Natural killer cell treated with Interleukin-12 subunit alpha and Interleukin-12 subunit beta and Interleukin-15 and Interleukin-18, amount 100 ng/mL, for 72 hours (primary cell): ENCODE data around the gene CD300E. TPM values are rescaled to one million over a fixed set of nuclear protein-coding genes. Genes with fewer than 3 reads are reported as not detected.

ENCODE experiments used
- ATAC-seq, 2 donors: fragments of 150-1000 bp; cut with Tn5 transposase in 1 of 2; sonication (Bioruptor Pico), chemical (Tn5 transposase) in 1 of 2; 2 replicates each; pipeline ENCODE4 v1.10.0; 2021
- DNase-seq: peaks from one replicate; pipeline ENCODE4 v3.0.0; 2022; ENCODE audit warnings: low spot score
- H3K27ac Mint-ChIP-seq, 2 donors: 1 replicate in 1 of 2; 2 replicates in 1 of 2; pipeline ENCODE4 v1.8.0; 2022; ENCODE audit warnings: mixed read lengths in 2 of 2, mild to moderate bottlenecking in 1 of 2, moderate library complexity in 1 of 2
- H3K27me3 Mint-ChIP-seq, 2 donors: 1 replicate in 1 of 2; 2 replicates in 1 of 2; pipeline ENCODE4 v1.8.0; 2022; ENCODE audit warnings: mixed read lengths in 2 of 2
- H3K36me3 Mint-ChIP-seq: one replicate; pipeline ENCODE4 v1.8.0; 2022; ENCODE audit warnings: mixed read lengths
- H3K4me1 Mint-ChIP-seq, 2 donors: 1 replicate in 1 of 2; 2 replicates in 1 of 2; pipeline ENCODE4 v1.8.0; 2022; ENCODE audit warnings: low read depth in 2 of 2, mixed read lengths in 2 of 2, mild to moderate bottlenecking in 1 of 2
- H3K4me3 Mint-ChIP-seq: one replicate; pipeline ENCODE4 v1.8.0; 2022; ENCODE audit warnings: mixed read lengths
- H3K9me3 Mint-ChIP-seq: 2 replicates; pipeline ENCODE4 v1.8.0; 2022; ENCODE audit warnings: mixed read lengths
- total RNA-seq, 2 donors: library from RNA; stranded (reverse); gene quantifications; one replicate each; pipeline ENCODE4 v1.2.3, GENCODE V29; 2022

CD300E gene
- total RNA-seq, 2 donors from 2014 or later = not detected

GRCh38 chr17:74603037-74603635, 20.4 kb downstream of the CD300E start:
- no peak for DNase-seq
- Mint-ChIP-seq H3K4me3 (no peak overlapping the region), H3K27me3 (peaks cover 43 to 53% of the 10 kb centered on the region in 2 donors), H3K36me3 (no peaks in the 10 kb centered on the region), H3K27ac (no peak overlapping the region), H3K9me3 (no peaks in the 10 kb centered on the region), H3K4me1 (peaks cover 5 to 11% of the 10 kb centered on the region in 2 donors)
- ATAC-seq = no peak

GRCh38 chr17:74601944-74602572, 21.5 kb downstream of the CD300E start:
- ATAC-seq (peak; percentile 37 to 62), DNase-seq (no peak)
- Mint-ChIP-seq H3K27ac (no peak overlapping the region), H3K27me3 (peaks cover 38 to 42% of the 10 kb centered on the region in 2 donors), H3K4me1 (peaks cover 5 to 11% of the 10 kb centered on the region in 2 donors), H3K4me3 (no peak overlapping the region), H3K36me3 (no peaks in the 10 kb centered on the region), H3K9me3 (no peaks in the 10 kb centered on the region)

GRCh38 chr17:74599448-74599939, 24.0 kb downstream of the CD300E start:
- no peak for ATAC-seq
- Mint-ChIP-seq H3K9me3 (no peaks in the 10 kb centered on the region), H3K27ac (no peak overlapping the region), H3K27me3 (peaks cover 31 to 33% of the 10 kb centered on the region in 2 donors), H3K4me3 (no peak overlapping the region), H3K36me3 (no peaks in the 10 kb centered on the region), H3K4me1 (peaks cover 5 to 11% of the 10 kb centered on the region in 2 donors)
- DNase-seq = no peak

GRCh38 chr17:74599023-74599399, 24.5 kb downstream of the CD300E start:
- Mint-ChIP-seq H3K27me3 (peaks cover 31 to 33% of the 10 kb centered on the region in 2 donors), H3K36me3 (no peaks in the 10 kb centered on the region), H3K9me3 (no peaks in the 10 kb centered on the region), H3K4me1 (peaks cover 5 to 11% of the 10 kb centered on the region in 2 donors), H3K27ac (no peak overlapping the region), H3K4me3 (no peak overlapping the region)
- no peak for DNase-seq
- ATAC-seq = no peak

- ATAC-seq (no peak), DNase-seq (no peak)
- Mint-ChIP-seq H3K27ac (no peak overlapping the region), H3K4me1 (peaks cover 5 to 11% of the 10 kb centered on the region in 2 donors), H3K36me3 (no peaks in the 10 kb centered on the region), H3K4me3 (no peak overlapping the region), H3K9me3 (no peaks in the 10 kb centered on the region), H3K27me3 (peaks cover 34 to 36% of the 10 kb centered on the region in 2 donors)
These were observed 25.1 kb downstream of the CD300E start for GRCh38 chr17:74598346-74599022.

- no peaks in the 10 kb centered on the region for H3K9me3 Mint-ChIP-seq
- peaks cover 39 to 45% of the 10 kb centered on the region in 2 donors for H3K27me3 Mint-ChIP-seq
- no peaks in the 10 kb centered on the region for H3K36me3 Mint-ChIP-seq
- H3K27ac Mint-ChIP-seq = no peak overlapping the region
- no peak for DNase-seq
- no peak overlapping the region for H3K4me3 Mint-ChIP-seq
- peaks cover 7 to 8% of the 10 kb centered on the region in 2 donors for H3K4me1 Mint-ChIP-seq
- no peak for ATAC-seq
These were observed 26.3 kb downstream of the CD300E start for GRCh38 chr17:74597069-74597790.

- Mint-ChIP-seq H3K4me1 (peaks cover 8 to 10% of the 10 kb centered on the region in 2 donors), H3K4me3 (no peak overlapping the region), H3K27ac (no peak overlapping the region), H3K9me3 (no peaks in the 10 kb centered on the region), H3K27me3 (peaks cover 40 to 47% of the 10 kb centered on the region in 2 donors), H3K36me3 (no peaks in the 10 kb centered on the region)
- DNase-seq (no peak), ATAC-seq (no peak)
These were observed 28.3 kb downstream of the CD300E start for GRCh38 chr17:74595037-74595750.

- H3K27ac Mint-ChIP-seq = no peak within 1 kb of the TSS
- no peaks in the 10 kb centered on the region for H3K9me3 Mint-ChIP-seq
- no peaks in the 10 kb centered on the region for H3K36me3 Mint-ChIP-seq
- ATAC-seq (peak in 1 of 2 donors; percentile 43), DNase-seq (no peak)
- peaks cover 5 to 10% of the 10 kb centered on the region in 2 donors for H3K4me1 Mint-ChIP-seq
- H3K4me3 Mint-ChIP-seq = no peak within 1 kb of the TSS
- peaks cover 30 to 42% of the 10 kb centered on the region in 2 donors for H3K27me3 Mint-ChIP-seq
These were observed 31.2 kb downstream of the CD300E start, which contains the start of gene CD300LD for GRCh38 chr17:74592087-74592990. Gene CD300LD (minus strand): TSS chr17:74592283. CDS start chr17:74592202, 81 bp downstream.

- peaks cover 28 to 42% of the 10 kb centered on the region in 2 donors for H3K27me3 Mint-ChIP-seq
- peaks cover 5 to 10% of the 10 kb centered on the region in 2 donors for H3K4me1 Mint-ChIP-seq
- DNase-seq = no peak
These were observed 32.0 kb downstream of the CD300E start for GRCh38 chr17:74591503-74591902.

GRCh38 chr17:74585711-74586110, 37.8 kb downstream of the CD300E start:
- H3K4me3 Mint-ChIP-seq = no peak overlapping the region
- no peaks in the 10 kb centered on the region for H3K36me3 Mint-ChIP-seq
- ATAC-seq = no peak
- H3K9me3 Mint-ChIP-seq = no peaks in the 10 kb centered on the region
- H3K27me3 Mint-ChIP-seq = peaks cover 15 to 16% of the 10 kb centered on the region in 2 donors
- DNase-seq = no peak
- H3K4me1 Mint-ChIP-seq = no peaks in the 10 kb centered on the region
- H3K27ac Mint-ChIP-seq = no peak overlapping the region

More at GRCh38 chr17:74591503-74591902, 32.0 kb downstream of the CD300E start:
- H3K4me3 Mint-ChIP-seq = no peak overlapping the region
- H3K36me3 Mint-ChIP-seq = no peaks in the 10 kb centered on the region
- H3K9me3 Mint-ChIP-seq = no peaks in the 10 kb centered on the region
- H3K27ac Mint-ChIP-seq = no peak overlapping the region
- no peak for ATAC-seq

GRCh38 chr17:74584292-74585060, 39.1 kb downstream of the CD300E start:
- no peak for ATAC-seq
- H3K27me3 Mint-ChIP-seq = peaks cover 7 to 10% of the 10 kb centered on the region in 2 donors

GRCh38 chr17:74582633-74583032, 40.9 kb downstream of the CD300E start:
- H3K36me3 Mint-ChIP-seq = no peaks in the 10 kb centered on the region
- H3K27ac Mint-ChIP-seq = no peak overlapping the region
- H3K27me3 Mint-ChIP-seq = peaks cover 0 to 5% of the 10 kb centered on the region in 2 donors
- H3K4me3 Mint-ChIP-seq = no peak overlapping the region
- ATAC-seq (no peak), DNase-seq (no peak)
- no peaks in the 10 kb centered on the region for H3K9me3 Mint-ChIP-seq
- H3K4me1 Mint-ChIP-seq = peaks cover 5 to 7% of the 10 kb centered on the region in 2 donors

More at GRCh38 chr17:74584292-74585060, 39.1 kb downstream of the CD300E start:
- no peaks in the 10 kb centered on the region for H3K9me3 Mint-ChIP-seq
- no peak for DNase-seq
- no peak overlapping the region for H3K27ac Mint-ChIP-seq
- no peak overlapping the region for H3K4me3 Mint-ChIP-seq
- no peaks in the 10 kb centered on the region for H3K36me3 Mint-ChIP-seq
- peaks cover 0 to 4% of the 10 kb centered on the region in 2 donors for H3K4me1 Mint-ChIP-seq
